Activated T-cell treated with anti-CD3 and anti-CD28 coated beads, Interleukin-2, amount 50 U/mL, for 24 hours (primary cell): Measurements from ENCODE around the gene SPINK8.
"Not testable (repeated sequence)": the region's sequence is repeated elsewhere in the genome, so short reads cannot be mapped to it uniquely, and the experiment has no call there.

Source experiments
- DNase-seq: peaks from one replicate; pipeline ENCODE4 v3.0.0-alpha.2; 2020
- H3K27ac Mint-ChIP-seq: 2 replicates; pipeline ENCODE4 v1.8.0; 2020; ENCODE audit warnings: mild to moderate bottlenecking, mixed read lengths
- H3K27me3 Mint-ChIP-seq: 2 replicates; pipeline ENCODE4 v1.8.0; 2020; ENCODE audit warnings: mixed read lengths
- H3K36me3 Mint-ChIP-seq: 2 replicates; pipeline ENCODE4 v1.8.0; 2020; ENCODE audit warnings: low read depth, mixed read lengths
- H3K4me1 Mint-ChIP-seq: 2 replicates; pipeline ENCODE4 v1.8.0; 2020; ENCODE audit warnings: low read depth, mixed read lengths
- H3K4me3 Mint-ChIP-seq: 2 replicates; pipeline ENCODE4 v1.8.0; 2020; ENCODE audit warnings: mild to moderate bottlenecking, moderate library complexity, mixed read lengths
- H3K9me3 Mint-ChIP-seq: 2 replicates; pipeline ENCODE4 v1.8.0; 2020; ENCODE audit warnings: mixed read lengths

The SPINK8 gene

GRCh38 chr3:48333346-48334245 is at the start of gene SPINK8:
Gene SPINK8, minus strand, starts transcription at chr3:48333661. Its CDS starts 5,320 bp downstream, at chr3:48328341.
- peaks cover 18% of the 10 kb centered on the region for H3K27me3 Mint-ChIP-seq
- H3K27ac Mint-ChIP-seq, H3K4me1 Mint-ChIP-seq, H3K9me3 Mint-ChIP-seq, H3K4me3 Mint-ChIP-seq, H3K36me3 Mint-ChIP-seq, DNase-seq: not testable (repeated sequence)

DNA sequence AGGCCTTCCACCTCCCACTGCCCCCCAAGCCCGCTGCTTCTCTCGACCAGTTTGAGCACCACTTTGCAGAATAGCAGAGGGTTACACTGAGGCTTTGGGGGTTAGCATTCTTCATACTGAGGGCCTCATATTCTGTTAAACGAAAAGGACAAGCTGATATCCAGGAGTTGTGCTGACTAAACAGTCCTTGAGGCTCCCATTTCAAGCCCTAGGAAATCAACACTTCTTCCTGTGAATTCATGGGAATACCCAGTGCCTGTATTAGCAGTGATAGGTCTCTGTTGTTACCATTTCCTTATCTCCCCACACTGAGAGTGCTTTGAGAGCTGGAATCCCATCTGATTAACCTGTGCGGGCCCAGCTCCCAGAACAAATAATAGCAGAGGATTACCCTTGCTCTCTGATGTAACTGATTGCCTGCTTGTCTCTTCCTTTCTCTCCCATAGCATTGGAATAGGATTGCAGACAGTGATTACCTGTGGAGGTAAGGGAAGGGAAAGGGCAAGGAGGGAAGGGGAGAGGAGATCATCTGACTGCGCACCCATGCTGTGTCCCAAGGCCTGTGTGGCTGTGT is 39.5 kb upstream of the SPINK8 start:
- no peak overlapping the region for H3K4me3 Mint-ChIP-seq
- H3K27me3 Mint-ChIP-seq, result no peaks in the 10 kb centered on the region
- H3K27ac Mint-ChIP-seq, result no peak overlapping the region
- no peak for DNase-seq
- no peaks in the 10 kb centered on the region for H3K36me3 Mint-ChIP-seq
- H3K4me1 Mint-ChIP-seq, result no peaks in the 10 kb centered on the region
- no peaks in the 10 kb centered on the region for H3K9me3 Mint-ChIP-seq

- Mint-ChIP-seq H3K27ac (no peak overlapping the region), H3K4me1 (peaks cover 1% of the 10 kb centered on the region), H3K27me3 (no peaks in the 10 kb centered on the region), H3K4me3 (no peak overlapping the region), H3K9me3 (no peaks in the 10 kb centered on the region), H3K36me3 (no peaks in the 10 kb centered on the region)
- DNase-seq, result no peak
Measured at GRCh38 chr3:48372377-48372770, 38.9 kb upstream of the SPINK8 start.

GRCh38 chr3:48371651-48372376 is 38.4 kb upstream of the SPINK8 start, which contains the start of gene FBXW12:
Gene FBXW12, plus strand, starts transcription at chr3:48372219. Its CDS starts 549 bp downstream, at chr3:48372768.
- Mint-ChIP-seq H3K27ac (no peak within 1 kb of the TSS), H3K9me3 (no peaks in the 10 kb centered on the region), H3K27me3 (no peaks in the 10 kb centered on the region), H3K36me3 (no peaks in the 10 kb centered on the region), H3K4me3 (no peak within 1 kb of the TSS), H3K4me1 (peaks cover 1% of the 10 kb centered on the region)
- no peak for DNase-seq

GRCh38 chr3:48370333-48370713 is 36.9 kb upstream of the SPINK8 start:
- Mint-ChIP-seq H3K9me3 (no peaks in the 10 kb centered on the region), H3K27me3 (no peaks in the 10 kb centered on the region), H3K27ac (no peak overlapping the region), H3K36me3 (no peaks in the 10 kb centered on the region), H3K4me3 (no peak overlapping the region), H3K4me1 (peaks cover 1% of the 10 kb centered on the region)
- no peak for DNase-seq

GRCh38 chr3:48369693-48370332 is 36.4 kb upstream of the SPINK8 start:
- no peaks in the 10 kb centered on the region for H3K9me3 Mint-ChIP-seq
- DNase-seq, result no peak
- H3K27ac Mint-ChIP-seq, result no peak overlapping the region
- no peaks in the 10 kb centered on the region for H3K36me3 Mint-ChIP-seq
- no peak overlapping the region for H3K4me3 Mint-ChIP-seq
- H3K27me3 Mint-ChIP-seq, result no peaks in the 10 kb centered on the region
- peaks cover 1% of the 10 kb centered on the region for H3K4me1 Mint-ChIP-seq

DNA sequence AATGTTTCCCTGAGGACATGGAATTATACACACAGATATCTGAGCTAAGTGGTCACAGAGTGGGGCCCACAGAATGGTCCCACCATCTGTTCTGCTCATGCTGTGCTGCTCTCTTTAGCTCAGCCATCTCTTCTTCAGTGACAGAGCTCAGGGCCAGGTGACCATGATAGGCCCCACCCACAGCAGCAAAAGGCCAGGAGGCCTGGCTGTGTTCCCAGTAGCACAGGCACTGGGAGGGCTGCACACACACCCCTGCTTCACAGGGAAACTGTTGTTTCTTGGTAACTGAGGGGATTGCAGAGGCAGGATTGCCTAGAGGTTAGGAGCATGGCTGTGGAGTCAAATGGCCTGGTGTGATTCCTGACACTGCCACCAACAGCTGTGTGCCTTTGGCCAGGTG is 33.7 kb upstream of the SPINK8 start:
- Mint-ChIP-seq H3K36me3 (no peaks in the 10 kb centered on the region), H3K27me3 (no peaks in the 10 kb centered on the region), H3K4me1 (peaks cover 1% of the 10 kb centered on the region), H3K4me3 (no peak overlapping the region), H3K27ac (no peak overlapping the region), H3K9me3 (peaks cover 2% of the 10 kb centered on the region)
- no peak for DNase-seq

- Mint-ChIP-seq H3K9me3 (peaks cover 12% of the 10 kb centered on the region), H3K27me3 (no peaks in the 10 kb centered on the region), H3K4me3 (no peak overlapping the region), H3K4me1 (peaks cover 1% of the 10 kb centered on the region), H3K27ac (no peak overlapping the region), H3K36me3 (no peaks in the 10 kb centered on the region)
- no peak for DNase-seq
Measured at GRCh38 chr3:48364840-48365239, 31.4 kb upstream of the SPINK8 start.

GRCh38 chr3:48361928-48362327 is 28.5 kb upstream of the SPINK8 start:
- no peaks in the 10 kb centered on the region for H3K4me1 Mint-ChIP-seq
- no peak overlapping the region for H3K4me3 Mint-ChIP-seq
- H3K27me3 Mint-ChIP-seq, result peaks cover 3% of the 10 kb centered on the region
- H3K9me3 Mint-ChIP-seq, result peaks cover 12% of the 10 kb centered on the region
- no peaks in the 10 kb centered on the region for H3K36me3 Mint-ChIP-seq
- no peak for DNase-seq
- no peak overlapping the region for H3K27ac Mint-ChIP-seq

- H3K36me3 Mint-ChIP-seq, result no peaks in the 10 kb centered on the region
- no peaks in the 10 kb centered on the region for H3K4me1 Mint-ChIP-seq
- H3K4me3 Mint-ChIP-seq, result no peak overlapping the region
- no peak for DNase-seq
- H3K27ac Mint-ChIP-seq, result no peak overlapping the region
- H3K27me3 Mint-ChIP-seq, result peaks cover 19% of the 10 kb centered on the region
- peaks cover 5% of the 10 kb centered on the region for H3K9me3 Mint-ChIP-seq
Measured at GRCh38 chr3:48356419-48356818, 23.0 kb upstream of the SPINK8 start.

GRCh38 chr3:48353987-48354386 is 20.5 kb upstream of the SPINK8 start:
- no peak for DNase-seq
- no peaks in the 10 kb centered on the region for H3K36me3 Mint-ChIP-seq
- no peaks in the 10 kb centered on the region for H3K4me1 Mint-ChIP-seq
- peaks cover 16% of the 10 kb centered on the region for H3K27me3 Mint-ChIP-seq
- no peaks in the 10 kb centered on the region for H3K9me3 Mint-ChIP-seq
- H3K27ac Mint-ChIP-seq, result no peak overlapping the region
- no peak overlapping the region for H3K4me3 Mint-ChIP-seq

- no peak overlapping the region for H3K4me3 Mint-ChIP-seq
- H3K4me1 Mint-ChIP-seq, result no peaks in the 10 kb centered on the region
- no peak overlapping the region for H3K27ac Mint-ChIP-seq
- peaks cover 16% of the 10 kb centered on the region for H3K27me3 Mint-ChIP-seq
- no peak for DNase-seq
- no peaks in the 10 kb centered on the region for H3K36me3 Mint-ChIP-seq
- no peaks in the 10 kb centered on the region for H3K9me3 Mint-ChIP-seq
Measured at GRCh38 chr3:48352546-48352945, 19.1 kb upstream of the SPINK8 start.

DNA sequence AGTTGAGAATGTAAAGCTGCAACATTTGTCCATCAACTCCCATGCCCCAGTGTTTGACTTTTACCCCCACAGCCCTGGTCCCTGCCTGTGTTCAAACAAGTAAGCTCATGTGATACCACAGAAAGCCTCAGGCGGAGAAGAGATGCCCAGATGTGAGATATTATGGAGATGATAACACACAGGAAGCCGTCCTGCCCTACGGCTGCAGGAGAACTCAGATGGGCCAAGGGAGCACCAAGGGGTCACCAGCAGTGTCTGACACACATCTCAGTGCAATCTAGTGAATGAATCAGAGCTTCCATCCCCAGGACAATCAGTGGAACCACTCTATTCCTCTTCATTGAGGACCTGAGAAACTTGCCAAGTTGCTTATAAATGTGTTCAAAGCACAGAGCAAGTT is 14.0 kb upstream of the SPINK8 start:
- DNase-seq, result no peak
- no peaks in the 10 kb centered on the region for H3K27me3 Mint-ChIP-seq
- H3K9me3 Mint-ChIP-seq, result no peaks in the 10 kb centered on the region
- no peaks in the 10 kb centered on the region for H3K4me1 Mint-ChIP-seq
- no peak overlapping the region for H3K4me3 Mint-ChIP-seq
- H3K36me3 Mint-ChIP-seq, result no peaks in the 10 kb centered on the region
- H3K27ac Mint-ChIP-seq, result no peak overlapping the region

DNA sequence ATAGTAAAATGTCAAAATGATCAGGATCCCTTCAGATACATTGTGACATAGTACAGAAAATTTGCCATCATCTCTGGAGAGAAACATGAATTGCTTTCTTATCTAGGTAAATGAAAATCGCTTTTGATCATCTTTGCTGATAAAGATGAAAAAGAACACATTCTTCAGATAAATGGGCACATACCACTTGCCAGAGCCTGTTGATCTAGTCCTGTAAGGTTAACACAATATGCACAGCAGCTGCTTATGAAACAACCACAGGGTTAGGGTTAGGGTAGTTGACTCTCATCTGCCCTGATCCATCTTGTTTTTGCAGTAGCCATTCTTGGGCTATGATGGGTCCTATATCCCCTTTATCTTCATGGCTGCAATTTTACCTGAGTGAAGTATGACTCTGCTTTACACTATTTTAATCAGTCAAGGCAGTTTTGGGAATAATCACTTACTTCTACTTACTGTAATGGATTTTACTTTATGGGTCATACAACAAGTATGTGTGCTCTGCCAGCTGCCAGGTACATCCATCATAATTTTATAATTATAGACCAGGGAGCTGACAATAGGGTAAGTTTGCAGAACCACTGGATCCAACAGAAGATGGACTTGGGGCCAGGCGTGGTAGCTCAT is 12.6 kb upstream of the SPINK8 start:
- no peak overlapping the region for H3K27ac Mint-ChIP-seq
- H3K4me3 Mint-ChIP-seq, result no peak overlapping the region
- H3K27me3 Mint-ChIP-seq, result no peaks in the 10 kb centered on the region
- H3K36me3 Mint-ChIP-seq, result no peaks in the 10 kb centered on the region
- H3K4me1 Mint-ChIP-seq, result no peaks in the 10 kb centered on the region
- no peaks in the 10 kb centered on the region for H3K9me3 Mint-ChIP-seq
- DNase-seq, result no peak
